Measurements from ENCODE around the gene SLC1A2. TPM values are rescaled to one million over a fixed set of nuclear protein-coding genes. Genes with fewer than 3 reads are reported as not detected.
A peak's percentile ranks its signal among the peaks of the same experiment; 100 is the strongest.

The SLC1A2 gene
- total and polyA plus RNA-seq, 7 experiments from 2014 or later = 0.13 to 0.69 (median 0.24) TPM; not detected in 4

DNA sequence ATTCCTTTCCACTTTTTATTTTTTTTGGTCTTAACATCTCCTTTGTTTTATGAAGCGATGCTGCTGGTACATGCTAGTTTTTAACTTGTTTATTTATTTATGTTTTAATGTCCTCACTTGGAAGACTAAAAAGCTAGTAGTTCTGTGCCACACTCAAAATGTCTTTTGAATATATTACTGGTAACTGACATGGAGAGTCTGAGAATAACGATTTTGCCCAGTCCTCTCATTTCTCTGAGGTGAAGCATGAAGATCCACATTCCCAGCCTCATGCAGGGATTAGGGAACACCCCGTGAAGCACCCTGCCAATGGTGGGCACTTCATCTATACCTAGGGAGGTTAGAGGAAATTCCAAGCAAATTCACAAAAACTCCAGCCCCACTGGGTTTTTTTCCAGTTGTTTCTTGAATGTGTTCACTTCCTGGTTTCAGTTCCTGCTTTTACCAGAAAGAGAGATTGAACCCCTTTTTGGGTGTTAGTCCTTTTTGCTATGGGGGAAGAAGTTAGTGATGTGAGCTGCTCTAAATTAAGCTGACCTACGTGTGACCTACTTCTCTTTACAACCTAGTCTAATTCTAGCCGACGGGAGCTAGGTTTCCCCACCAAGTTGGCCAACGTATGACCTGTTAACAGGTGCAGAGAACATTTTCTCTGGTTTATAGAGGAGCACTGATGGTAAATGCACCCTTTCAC lies 106.1 kb downstream of the SLC1A2 start:
- DNase-seq = no peak

GRCh38 chr11:35311331-35311730 lies 108.0 kb downstream of the SLC1A2 start:
- Mint-ChIP-seq H3K36me3 (peaks cover 0 to 3% (median 0%) of the 10 kb centered on the region in 5 donors), H3K27ac (no peak overlapping the region), H3K9me3 (no peaks in the 10 kb centered on the region), H3K27me3 (peaks cover 0 to 4% (median 0%) of the 10 kb centered on the region in 5 donors), H3K4me3 (no peak overlapping the region), H3K4me1 (peaks cover under 1 to 21% (median 5%) of the 10 kb centered on the region in 7 donors)
- CTCF ChIA-PET = interaction anchor here (0.7 to 1.8 kb wide), 2 partner anchors 11 to 70 kb away, joined by 3 to 5 read pairs; no protein-coding TSS in a partner anchor
- DNase-seq (no peak), ATAC-seq (no peak)
- POLR2A ChIA-PET = interaction anchor here (0.8 kb wide), 1 partner anchor 334 kb away, joined by 3 read pairs; no protein-coding TSS in a partner anchor
- intact Hi-C loops (cut with micrococcal nuclease) = no loop called here
- no peak overlapping the region for H3K27ac ChIP-seq (ENCODE audit: low read depth, low read length)
- no peaks in the 10 kb centered on the region for H3K36me3 ChIP-seq (ENCODE audit: control insufficient read depth in 2 of 3, insufficient read depth in 3 of 3, low read length in 3 of 3)
- H3K4me3 ChIP-seq (ENCODE audit: low read length) = no peak overlapping the region
- H3K4me1 ChIP-seq (ENCODE audit: control insufficient read depth in 2 of 2, insufficient read depth in 2 of 2, low read length in 2 of 2) = peaks cover 0 to 4% of the 10 kb centered on the region in 2 donors
- no peaks in the 10 kb centered on the region for H3K27me3 ChIP-seq (ENCODE audit: control insufficient read depth in 2 of 2, insufficient read depth in 2 of 2, low read length in 2 of 2)
- no peaks in the 10 kb centered on the region for H3K9me3 ChIP-seq (ENCODE audit: control insufficient read depth in 2 of 3, low read length in 3 of 3)

More for the DNA sequence above, 106.1 kb downstream of the SLC1A2 start:
- Mint-ChIP-seq H3K36me3 (peaks cover 0 to 4% (median 0%) of the 10 kb centered on the region in 5 donors), H3K9me3 (no peaks in the 10 kb centered on the region), H3K4me3 (no peak overlapping the region), H3K4me1 (peaks cover 8 to 24% (median 12%) of the 10 kb centered on the region in 7 donors), H3K27me3 (peaks cover 0 to 2% (median 0%) of the 10 kb centered on the region in 5 donors), H3K27ac (no peak overlapping the region)
- intact Hi-C loops (cut with micrococcal nuclease) = no loop called here
- POLR2A ChIA-PET = interaction anchor here (0.8 to 1.2 kb wide), 4 partner anchors 10 to 196 kb away, joined by 3 read pairs; no protein-coding TSS in a partner anchor
- CTCF ChIA-PET = interaction anchor here (0.6 to 1.3 kb wide), 3 partner anchors 42 to 314 kb away, joined by 3 read pairs; no protein-coding TSS in a partner anchor
- Histone ChIP-seq H3K27me3 (ENCODE audit: control insufficient read depth in 2 of 2, insufficient read depth in 2 of 2, low read length in 2 of 2) (no peaks in the 10 kb centered on the region), H3K4me3 (ENCODE audit: low read length) (no peak overlapping the region), H3K27ac (ENCODE audit: low read depth, low read length) (no peak overlapping the region), H3K36me3 (ENCODE audit: control insufficient read depth in 2 of 3, insufficient read depth in 3 of 3, low read length in 3 of 3) (no peaks in the 10 kb centered on the region), H3K9me3 (ENCODE audit: control insufficient read depth in 2 of 3, low read length in 3 of 3) (no peaks in the 10 kb centered on the region), H3K4me1 (ENCODE audit: control insufficient read depth in 2 of 2, insufficient read depth in 2 of 2, low read length in 2 of 2) (peaks cover 0 to 4% of the 10 kb centered on the region in 2 donors)
- ATAC-seq = peak; percentile 71

- Histone ChIP-seq H3K36me3 (ENCODE audit: control insufficient read depth in 2 of 3, insufficient read depth in 3 of 3, low read length in 3 of 3) (no peaks in the 10 kb centered on the region), H3K4me3 (ENCODE audit: low read length) (no peak overlapping the region), H3K4me1 (ENCODE audit: control insufficient read depth in 2 of 2, insufficient read depth in 2 of 2, low read length in 2 of 2) (peaks cover 0 to 14% of the 10 kb centered on the region in 2 donors), H3K27ac (ENCODE audit: low read depth, low read length) (no peak overlapping the region), H3K27me3 (ENCODE audit: control insufficient read depth in 2 of 2, insufficient read depth in 2 of 2, low read length in 2 of 2) (no peaks in the 10 kb centered on the region), H3K9me3 (ENCODE audit: control insufficient read depth in 2 of 3, low read length in 3 of 3) (no peaks in the 10 kb centered on the region)
- POLR2A ChIA-PET = interaction anchor here (0.6 to 2.0 kb wide), 4 partner anchors 23 to 382 kb away, joined by 3 to 6 read pairs (median 4); no protein-coding TSS in a partner anchor
- peaks cover 16 to 42% (median 32%) of the 10 kb centered on the region in 7 donors for H3K4me1 Mint-ChIP-seq
- no peak for DNase-seq
- intact Hi-C loops (cut with micrococcal nuclease) = loop anchor here in 1 of 2 donors (5.0 kb wide), 3 partner anchors 39 to 721 kb away; no protein-coding TSS in a partner anchor
- CTCF ChIA-PET = interaction anchor here (0.7 to 3.2 kb wide), 5 partner anchors 41 to 381 kb away, joined by 3 to 16 read pairs (median 4); no protein-coding TSS in a partner anchor
- peaks cover 0 to 6% (median 0%) of the 10 kb centered on the region in 5 donors for H3K36me3 Mint-ChIP-seq
- peak overlapping the region in 1 of 9 donors; percentile 86 for H3K27ac Mint-ChIP-seq
- ATAC-seq = no peak
- H3K9me3 Mint-ChIP-seq = peaks cover 0 to 3% (median 0%) of the 10 kb centered on the region in 11 donors
- H3K4me3 Mint-ChIP-seq = no peak overlapping the region
- peaks cover 0 to 8% (median 0%) of the 10 kb centered on the region in 5 donors for H3K27me3 Mint-ChIP-seq
These were observed 111.2 kb downstream of the SLC1A2 start for GRCh38 chr11:35308157-35308556.

DNA sequence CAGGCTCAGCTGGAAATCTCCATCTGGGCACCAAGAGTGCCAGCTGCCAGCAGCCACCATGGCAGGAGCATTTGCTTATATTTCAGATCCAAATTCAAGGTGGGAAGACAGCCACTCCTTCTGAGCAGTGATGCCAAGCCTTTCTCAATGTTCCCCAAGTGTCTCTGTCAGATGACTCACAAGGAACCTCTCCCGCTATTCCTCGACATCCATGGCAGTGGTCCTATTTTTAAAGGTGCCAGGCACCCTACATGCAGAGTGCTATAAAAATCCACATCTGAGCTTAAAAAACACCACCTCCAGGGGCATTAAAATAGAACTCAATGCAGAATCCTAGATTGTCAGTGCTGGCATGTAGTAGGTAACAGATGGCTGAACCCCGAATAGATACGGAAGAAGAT lies 112.1 kb downstream of the SLC1A2 start:
- H3K27ac Mint-ChIP-seq = peak overlapping the region in 3 of 9 donors; percentile 44 to 86 (median 57)
- peaks cover 0 to 10% (median 0%) of the 10 kb centered on the region in 11 donors for H3K9me3 Mint-ChIP-seq
- H3K36me3 Mint-ChIP-seq = peaks cover 0 to 13% (median 5%) of the 10 kb centered on the region in 5 donors
- Histone ChIP-seq H3K4me1 (ENCODE audit: control insufficient read depth in 2 of 2, insufficient read depth in 2 of 2, low read length in 2 of 2) (peaks cover 0 to 14% of the 10 kb centered on the region in 2 donors), H3K27me3 (ENCODE audit: control insufficient read depth in 2 of 2, insufficient read depth in 2 of 2, low read length in 2 of 2) (no peaks in the 10 kb centered on the region), H3K9me3 (ENCODE audit: control insufficient read depth in 2 of 3, low read length in 3 of 3) (no peaks in the 10 kb centered on the region), H3K36me3 (ENCODE audit: control insufficient read depth in 2 of 3, insufficient read depth in 3 of 3, low read length in 3 of 3) (no peaks in the 10 kb centered on the region), H3K27ac (ENCODE audit: low read depth, low read length) (no peak overlapping the region), H3K4me3 (ENCODE audit: low read length) (no peak overlapping the region)
- DNase-seq (no peak), ATAC-seq (no peak)
- ChIA-PET POLR2A (interaction anchor here (0.6 to 2.0 kb wide), 5 partner anchors 11 to 381 kb away, joined by 3 to 6 read pairs (median 4); no protein-coding TSS in a partner anchor), CTCF (interaction anchor here (0.7 to 4.0 kb wide), 12 partner anchors 9 to 382 kb away, joined by 3 to 30 read pairs (median 8); no protein-coding TSS in a partner anchor)
- no peak overlapping the region for H3K4me3 Mint-ChIP-seq
- H3K27me3 Mint-ChIP-seq = peaks cover 0 to 14% (median 0%) of the 10 kb centered on the region in 5 donors
- intact Hi-C loops (cut with micrococcal nuclease) = loop anchor here in 1 of 2 donors (5.0 kb wide), 3 partner anchors 40 to 720 kb away; no protein-coding TSS in a partner anchor
- peaks cover 16 to 42% (median 31%) of the 10 kb centered on the region in 7 donors for H3K4me1 Mint-ChIP-seq

DNA sequence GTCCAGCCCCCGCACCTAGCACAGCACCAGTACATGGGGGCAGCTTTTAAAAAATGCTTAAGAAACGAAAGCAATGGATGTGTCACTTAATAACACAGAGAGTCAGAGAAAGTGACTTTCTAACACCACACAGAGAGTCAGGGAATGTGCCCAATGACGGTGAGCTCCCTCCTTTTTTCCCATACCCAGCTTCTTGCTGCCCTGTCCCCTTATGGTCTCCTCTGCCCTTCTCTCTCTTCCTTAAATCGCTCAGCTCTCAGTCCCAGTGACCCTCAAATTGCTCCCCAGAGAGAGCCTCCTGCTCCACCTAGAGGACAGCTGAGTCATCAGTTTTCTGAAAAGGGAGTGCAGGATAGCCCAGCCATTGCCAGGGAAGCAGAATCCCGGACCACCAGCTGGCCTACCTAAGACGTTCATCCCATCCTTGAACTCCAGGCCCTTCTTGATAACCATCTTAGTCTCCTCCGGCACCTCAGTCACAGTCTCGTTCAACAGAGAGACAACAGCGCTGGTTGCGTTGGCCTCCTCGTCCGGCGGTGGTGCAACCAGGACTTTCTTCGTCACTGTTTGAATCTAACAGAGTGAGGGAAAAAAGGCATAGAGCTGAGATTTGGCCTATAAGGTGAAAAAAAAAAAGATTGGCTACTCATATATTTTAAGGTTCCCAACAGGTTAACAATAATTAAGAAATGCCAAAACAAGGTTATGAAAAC lies 113.5 kb downstream of the SLC1A2 start:
- H3K36me3 ChIP-seq (ENCODE audit: control insufficient read depth in 2 of 3, insufficient read depth in 3 of 3, low read length in 3 of 3) = no peaks in the 10 kb centered on the region
- intact Hi-C loops (cut with micrococcal nuclease) = loop anchor here (1.0 to 5.0 kb wide), 14 partner anchors 37 to 719 kb away; no protein-coding TSS in a partner anchor
- peaks cover 0 to 14% of the 10 kb centered on the region in 2 donors for H3K4me1 ChIP-seq (ENCODE audit: control insufficient read depth in 2 of 2, insufficient read depth in 2 of 2, low read length in 2 of 2)
- H3K9me3 ChIP-seq (ENCODE audit: control insufficient read depth in 2 of 3, low read length in 3 of 3) = no peaks in the 10 kb centered on the region
- peak in 7 of 9 donors; percentile 20 to 57 (median 53) for DNase-seq
- Mint-ChIP-seq H3K27me3 (peaks cover 0 to 14% (median 0%) of the 10 kb centered on the region in 5 donors), H3K4me1 (peaks cover 16 to 42% (median 31%) of the 10 kb centered on the region in 7 donors), H3K4me3 (peak overlapping the region; percentile 6 to 84 (median 77)), H3K9me3 (peaks cover 0 to 10% (median 0%) of the 10 kb centered on the region in 11 donors), H3K36me3 (peaks cover 0 to 13% (median 10%) of the 10 kb centered on the region in 5 donors), H3K27ac (peak overlapping the region; percentile 19 to 96 (median 86))
- POLR2A ChIA-PET = interaction anchor here (0.6 to 2.3 kb wide), 19 partner anchors 13 to 380 kb away, joined by 3 to 11 read pairs (median 4); no protein-coding TSS in a partner anchor
- peak overlapping the region; percentile 16 for H3K27ac ChIP-seq (ENCODE audit: low read depth, low read length)
- CTCF ChIA-PET = interaction anchor here (0.6 to 4.0 kb wide), 48 partner anchors 8 to 719 kb away, joined by 3 to 34 read pairs (median 4); partner anchors contain the start of gene CD44
- H3K27me3 ChIP-seq (ENCODE audit: control insufficient read depth in 2 of 2, insufficient read depth in 2 of 2, low read length in 2 of 2) = no peaks in the 10 kb centered on the region
- ATAC-seq = peak; percentile 55
- no peak overlapping the region for H3K4me3 ChIP-seq (ENCODE audit: low read length)
